Caco-2 (cell line): ENCODE results near the gene FUOM. TPM values are rescaled to one million over a fixed set of nuclear protein-coding genes. Genes with fewer than 3 reads are reported as not detected.

Experiments
- BruUV-seq: library from RNA; stranded (reverse); fragments of 400-500 nt; replicated peaks from 2 replicates; lab custom pipeline; 2021; lab: Mats Ljungman, UMichigan
- CTCF ChIA-PET: fragments of 300-600 bp; sonication (Branson Sonifier 250); formaldehyde crosslinking; loops from one replicate; lab custom pipeline; 2022; ENCODE audit warnings: antibody characterized with exemption; lab: Charles Lee
- POLR2A ChIA-PET: fragments of 300-600 bp; sonication (Branson Sonifier 250); formaldehyde crosslinking; loops from one replicate; lab custom pipeline; 2022; ENCODE audit warnings: antibody characterized with exemption; lab: Charles Lee
- DNase-seq, 2 experiments: peaks; one replicate each; pipeline versions ENCODE4 v3.0.0 to v3.0.0-alpha.2; 2020 to 2022
- H3K27me3 ChIP-seq: replicated peaks from 2 replicates; pipeline ENCODE4 v1.6.0; 2011; ENCODE audit warnings: low read length; ENCODE audit not compliant: control insufficient read depth, insufficient read depth
- H3K36me3 ChIP-seq: 2 replicates; pipeline ENCODE4 v1.5.1; 2011; ENCODE audit warnings: low read length; ENCODE audit not compliant: control insufficient read depth, insufficient read depth
- H3K4me1 ChIP-seq: fragments of 250-450 bp; sonication (Bioruptor Pico); 2 replicates; pipeline ENCODE4 v1.5.1; 2020; ENCODE audit warnings: mild to moderate bottlenecking
- H3K4me3 ChIP-seq: 2 replicates; pipeline ENCODE4 v1.5.1; 2011; ENCODE audit warnings: low read depth, mild to moderate bottlenecking, control low read depth, low read length
- H3K9me3 ChIP-seq: fragments of 250-450 bp; sonication (Bioruptor Pico); 2 replicates; pipeline ENCODE4 v1.5.1; 2020; ENCODE audit warnings: mild to moderate bottlenecking, moderate library complexity
- H3K27ac Mint-ChIP-seq: one replicate; pipeline ENCODE4 v1.8.0; 2022; ENCODE audit warnings: mixed read lengths; ENCODE audit not compliant: unreplicated experiment
- H3K27me3 Mint-ChIP-seq: one replicate; pipeline ENCODE4 v1.8.0; 2022; ENCODE audit warnings: mixed read lengths; ENCODE audit not compliant: insufficient read depth, unreplicated experiment
- H3K36me3 Mint-ChIP-seq: one replicate; pipeline ENCODE4 v1.8.0; 2022; ENCODE audit warnings: mild to moderate bottlenecking, mixed read lengths; ENCODE audit not compliant: insufficient read depth, unreplicated experiment
- H3K4me1 Mint-ChIP-seq: one replicate; pipeline ENCODE4 v1.8.0; 2022; ENCODE audit warnings: low read depth, mixed read lengths; ENCODE audit not compliant: unreplicated experiment
- H3K4me3 Mint-ChIP-seq: one replicate; pipeline ENCODE4 v1.8.0; 2022; ENCODE audit warnings: mild to moderate bottlenecking, moderate library complexity, mixed read lengths; ENCODE audit not compliant: unreplicated experiment
- H3K9me3 Mint-ChIP-seq: one replicate; pipeline ENCODE4 v1.8.0; 2022; ENCODE audit warnings: mixed read lengths; ENCODE audit not compliant: unreplicated experiment
- CTCF ChIP-seq, 2 experiments: fragments of 200-600 bp in 1 of 2; IDR thresholded peaks; 1 replicate in 1 of 2; 2 replicates in 1 of 2; pipeline versions ENCODE4 v1.5.1 to v1.8.0; 2011 to 2022; ENCODE audit warnings: antibody characterized with exemption in 1 of 2, control low read depth in 1 of 2, inconsistent platforms in 1 of 2, low read depth in 1 of 2, low read length in 1 of 2, mild to moderate bottlenecking in 1 of 2, moderate library complexity in 1 of 2; ENCODE audit not compliant: insufficient read depth in 1 of 2, severe bottlenecking in 1 of 2, unreplicated experiment in 1 of 2
- intact Hi-C: fragments of 100-400 bp; cut with micrococcal nuclease; formaldehyde crosslinking; loops from one replicate; pipeline ENCODE4 v1.10.0; 2022; ENCODE audit not compliant: unreplicated experiment
- total RNA-seq: library from RNA; stranded (reverse); gene quantifications from 2 replicates; pipeline ENCODE4 v1.2.3, GENCODE V29; 2022

The FUOM gene
- total RNA-seq, 1 experiment from 2014 or later, result 119 TPM

- POLR2A ChIA-PET, result no interaction called here
Observed at GRCh38 chr10:133311570-133311969, 46.2 kb downstream of the FUOM start.

GRCh38 chr10:133310789-133311188 is 47.0 kb downstream of the FUOM start:
- CTCF ChIA-PET, result no interaction called here
- Mint-ChIP-seq H3K36me3 (peaks cover 47% of the 10 kb centered on the region), H3K9me3 (no peaks in the 10 kb centered on the region), H3K4me3 (no peak overlapping the region), H3K27ac (no peak overlapping the region), H3K27me3 (no peaks in the 10 kb centered on the region), H3K4me1 (peaks cover 7% of the 10 kb centered on the region)
- no peak for TF ChIP-seq CTCF (IDR thresholded peaks at IDR 0.05; ENCODE audit: insufficient read depth in 1 of 2, low read depth in 1 of 2, low read length in 1 of 2, severe bottlenecking in 1 of 2, unreplicated experiment in 1 of 2)
- Histone ChIP-seq H3K4me3 (no peak overlapping the region), H3K36me3 (peaks cover 6% of the 10 kb centered on the region), H3K27me3 (no peaks in the 10 kb centered on the region), H3K4me1 (peaks cover 7% of the 10 kb centered on the region), H3K9me3 (no peaks in the 10 kb centered on the region)
- BruUV-seq, result no TSS peak
- intact Hi-C loops, result no loop called here
- POLR2A ChIA-PET, result no interaction called here
- DNase-seq, result no peak

More at GRCh38 chr10:133311570-133311969, 46.2 kb downstream of the FUOM start:
- Histone ChIP-seq H3K4me3 (no peak overlapping the region), H3K36me3 (peaks cover 6% of the 10 kb centered on the region), H3K27me3 (no peaks in the 10 kb centered on the region), H3K9me3 (no peaks in the 10 kb centered on the region), H3K4me1 (peaks cover 7% of the 10 kb centered on the region)
- Mint-ChIP-seq H3K27ac (no peak overlapping the region), H3K4me1 (peaks cover 7% of the 10 kb centered on the region), H3K27me3 (no peaks in the 10 kb centered on the region), H3K9me3 (no peaks in the 10 kb centered on the region), H3K36me3 (peaks cover 47% of the 10 kb centered on the region), H3K4me3 (no peak overlapping the region)
- BruUV-seq, result no TSS peak
- intact Hi-C loops, result no loop called here
- TF ChIP-seq CTCF (IDR thresholded peaks at IDR 0.05; ENCODE audit: insufficient read depth in 1 of 2, low read depth in 1 of 2, low read length in 1 of 2, severe bottlenecking in 1 of 2, unreplicated experiment in 1 of 2), result no peak
- no peak for DNase-seq
- CTCF ChIA-PET, result no interaction called here

- no peaks in the 10 kb centered on the region for H3K9me3 ChIP-seq
- no peak overlapping the region for H3K4me3 ChIP-seq
- intact Hi-C loops, result no loop called here
- H3K4me3 Mint-ChIP-seq, result no peak overlapping the region
- H3K36me3 ChIP-seq, result peaks cover 6% of the 10 kb centered on the region
- no peak overlapping the region for H3K27ac Mint-ChIP-seq
- DNase-seq, result no peak
- H3K9me3 Mint-ChIP-seq, result no peaks in the 10 kb centered on the region
- H3K36me3 Mint-ChIP-seq, result peaks cover 47% of the 10 kb centered on the region
- H3K27me3 Mint-ChIP-seq, result no peaks in the 10 kb centered on the region
- ChIA-PET CTCF (no interaction called here), POLR2A (no interaction called here)
- BruUV-seq, result no TSS peak
- peaks cover 10% of the 10 kb centered on the region for H3K4me1 Mint-ChIP-seq
- no peak for TF ChIP-seq CTCF (IDR thresholded peaks at IDR 0.05; ENCODE audit: insufficient read depth in 1 of 2, low read depth in 1 of 2, low read length in 1 of 2, severe bottlenecking in 1 of 2, unreplicated experiment in 1 of 2)
- H3K4me1 ChIP-seq, result peaks cover 7% of the 10 kb centered on the region
- no peaks in the 10 kb centered on the region for H3K27me3 ChIP-seq
Observed at GRCh38 chr10:133310399-133310755, 47.4 kb downstream of the FUOM start.
